Left ventricle myocardium superior (tissue), 1 donor: Measurements from ENCODE around the gene CEP128. TPM values are rescaled to one million over a fixed set of nuclear protein-coding genes. Genes with fewer than 3 reads are reported as not detected.

ENCODE experiments used
- ATAC-seq: fragments of 200-7000 bp; cut with Tn5 transposase; one replicate; pipeline ENCODE4 v1.9.1; 2020; ENCODE audit warnings: mild to moderate bottlenecking, moderate library complexity
- DNase-seq: peaks from one replicate; pipeline ENCODE4 v3.0.0-alpha.2; 2020
- intact Hi-C: fragments of 100-400 bp; cut with micrococcal nuclease; formaldehyde crosslinking; loops from one replicate; pipeline ENCODE4 v1.11.0; 2022
- total RNA-seq: library from RNA; stranded (reverse); fragmentation: NEBNext Ultra II Directional; extraction: Animal tissue kit (Norgen Biotek cat#: 25700); gene quantifications from one replicate; pipeline ENCODE4 v1.2.1, GENCODE V29; 2021
- donor health status: DM: no; HTN: yes; CAD: no; lungs with severe emphysema.

CEP128 gene
- total RNA-seq, 1 donor from 2014 or later: 3.7 TPM

DNA sequence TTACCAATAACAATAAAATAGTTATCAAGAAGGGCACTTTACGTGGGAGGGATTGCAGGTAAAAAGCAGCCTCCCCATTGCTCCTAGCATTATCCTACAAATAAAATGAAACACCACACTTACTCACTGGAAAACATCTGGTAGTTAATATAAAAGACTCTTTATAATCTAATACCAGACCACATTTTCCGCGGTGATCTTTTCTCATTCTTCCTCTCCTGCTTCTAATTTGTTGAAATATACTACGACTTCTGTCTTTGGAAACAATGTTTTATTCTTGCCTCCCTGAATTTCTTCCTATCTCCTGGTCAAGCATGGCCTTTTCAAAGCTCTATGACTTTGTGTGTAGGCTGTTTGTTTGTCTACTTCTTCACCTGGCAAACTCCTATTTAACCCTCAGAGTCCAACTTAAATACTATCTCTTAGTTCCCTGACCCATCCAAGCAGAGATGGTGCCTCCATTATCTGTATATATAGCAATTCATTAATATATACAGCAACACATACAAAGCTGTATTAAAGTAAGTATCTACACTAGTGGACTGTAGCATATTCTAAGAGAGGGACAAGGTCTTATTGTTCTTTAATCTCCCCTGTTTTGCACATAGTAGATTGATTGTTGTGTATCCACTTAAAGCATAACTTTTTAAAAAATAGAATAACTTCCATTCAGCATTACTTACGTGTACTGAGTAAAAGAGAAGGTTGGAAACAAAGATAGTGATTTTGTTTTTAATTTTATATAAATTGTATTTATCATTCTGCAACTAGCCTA, 228.3 kb downstream of the CEP128 start:
- DNase-seq (no peak), ATAC-seq (no peak)
- intact Hi-C loops: no loop called here

GRCh38 chr14:80705241-80705980, 236.1 kb downstream of the CEP128 start:
- intact Hi-C loops: no loop called here
- DNase-seq: no peak
- no peak for ATAC-seq

DNA sequence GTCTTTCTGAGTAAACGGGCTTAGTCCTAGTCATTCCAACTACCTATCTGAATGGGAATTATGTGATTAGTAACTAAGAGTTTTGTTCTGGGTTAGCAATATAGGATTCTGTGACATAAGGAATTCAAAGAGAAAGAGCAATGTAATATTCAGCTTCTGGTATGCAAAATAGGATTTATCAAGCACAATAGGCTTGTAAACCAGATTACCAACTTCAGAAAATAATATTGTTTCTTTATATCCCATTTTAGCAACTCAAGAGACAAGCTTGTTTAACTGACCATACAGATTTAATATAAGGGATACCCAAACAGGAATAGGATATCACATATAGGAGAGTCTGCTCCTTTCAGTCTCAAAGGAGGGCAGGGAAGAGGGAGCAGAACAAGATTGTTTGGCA, 240.9 kb downstream of the CEP128 start:
- no peak for ATAC-seq
- intact Hi-C loops: no loop called here
- no peak for DNase-seq

- no peak for ATAC-seq
- intact Hi-C loops: no loop called here
- no peak for DNase-seq
Observed at GRCh38 chr14:80699861-80700260, 241.7 kb downstream of the CEP128 start.

- ATAC-seq (no peak), DNase-seq (no peak)
- intact Hi-C loops: no loop called here
Observed at GRCh38 chr14:80698974-80699373, 242.6 kb downstream of the CEP128 start.

- no peak for DNase-seq
- no peak for ATAC-seq
- intact Hi-C loops: no loop called here
Observed at GRCh38 chr14:80695869-80696268, 245.7 kb downstream of the CEP128 start.

DNA sequence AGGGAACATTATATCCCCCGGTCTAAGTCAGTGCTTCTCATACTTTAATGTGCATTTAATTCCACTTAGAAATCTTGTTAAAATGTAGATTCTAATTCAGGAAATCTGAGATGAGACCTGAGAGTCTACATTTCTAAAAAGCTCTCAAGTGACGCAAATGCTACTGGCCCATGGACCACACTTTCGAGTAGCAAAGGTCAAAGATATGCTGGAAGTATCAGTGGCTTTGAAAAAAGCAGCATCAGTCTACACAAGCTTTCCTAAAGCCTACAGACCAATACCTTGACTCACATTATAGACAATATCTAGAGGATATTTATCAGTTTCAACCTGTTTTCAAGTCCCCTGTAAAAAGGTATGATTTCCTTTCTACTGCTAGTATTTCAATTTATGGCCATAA, 248.6 kb downstream of the CEP128 start:
- ATAC-seq: no peak
- intact Hi-C loops: no loop called here
- DNase-seq: no peak

- DNase-seq (no peak), ATAC-seq (no peak)
- intact Hi-C loops: no loop called here
Observed at GRCh38 chr14:80681651-80682050, 259.9 kb downstream of the CEP128 start.

DNA sequence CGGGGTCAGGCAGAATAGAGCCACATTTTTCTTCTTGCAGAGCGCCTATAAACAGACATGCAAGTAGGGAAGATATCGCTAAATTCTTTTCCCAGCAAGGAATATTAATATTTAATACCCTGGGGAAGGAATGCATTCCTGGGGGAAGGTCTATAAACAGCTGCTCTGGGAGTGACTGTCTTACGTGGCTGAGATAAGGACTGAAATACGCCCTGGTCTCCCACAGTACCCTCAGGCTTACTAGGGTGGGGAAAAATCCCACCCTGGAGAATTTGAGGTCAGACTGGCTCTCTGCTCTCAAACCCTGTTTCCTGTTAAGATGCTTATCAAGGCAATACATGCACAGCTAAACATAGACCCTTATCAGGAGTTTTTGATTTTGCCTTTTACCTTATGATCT, 262.3 kb downstream of the CEP128 start:
- intact Hi-C loops: no loop called here
- ATAC-seq (no peak), DNase-seq (no peak)

DNA sequence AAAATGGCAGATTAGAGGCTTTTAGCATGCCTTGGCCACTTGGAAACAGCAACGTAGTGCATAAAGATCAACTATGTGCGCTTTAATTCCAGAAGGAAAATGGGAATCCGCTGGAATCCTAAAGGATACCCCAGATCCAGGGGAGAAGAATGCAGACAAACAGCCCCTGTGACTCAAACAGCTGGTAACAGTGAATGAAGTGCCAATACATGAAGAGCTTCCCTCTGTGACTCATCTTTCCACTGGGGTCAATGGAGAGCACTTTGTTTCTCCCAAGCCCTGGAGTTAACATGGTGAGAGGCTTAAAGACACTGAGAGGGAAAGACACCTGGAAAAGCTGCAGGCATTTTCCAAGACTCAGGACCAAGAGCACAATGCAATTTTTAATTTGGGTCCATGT, 263.1 kb downstream of the CEP128 start:
- intact Hi-C loops: no loop called here
- ATAC-seq (no peak), DNase-seq (no peak)

DNA sequence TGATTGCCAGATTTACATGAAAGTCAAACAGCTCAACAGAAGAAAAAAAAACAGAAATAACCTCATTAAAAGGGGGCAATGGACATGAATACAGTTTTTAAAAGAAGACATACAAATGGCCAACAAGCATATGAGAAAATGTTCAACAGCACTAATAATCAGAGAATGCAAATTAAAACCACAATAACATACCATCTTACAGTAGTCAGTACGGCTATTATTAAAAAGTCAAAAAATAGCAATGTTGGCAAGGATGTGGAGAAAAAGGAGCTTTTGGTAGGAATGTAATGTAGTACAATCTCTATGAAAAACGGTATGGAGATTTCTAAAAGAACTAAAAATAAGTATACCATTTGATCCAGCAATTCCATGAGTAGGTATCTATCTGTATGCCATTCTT, 272.1 kb downstream of the CEP128 start:
- intact Hi-C loops: no loop called here
- ATAC-seq: no peak
- no peak for DNase-seq

- ATAC-seq (no peak), DNase-seq (no peak)
- intact Hi-C loops: no loop called here
Observed at GRCh38 chr14:80664576-80664975, 277.0 kb downstream of the CEP128 start.

GRCh38 chr14:80663541-80663940, 278.0 kb downstream of the CEP128 start:
- DNase-seq: no peak
- ATAC-seq: no peak
- intact Hi-C loops: no loop called here

DNA sequence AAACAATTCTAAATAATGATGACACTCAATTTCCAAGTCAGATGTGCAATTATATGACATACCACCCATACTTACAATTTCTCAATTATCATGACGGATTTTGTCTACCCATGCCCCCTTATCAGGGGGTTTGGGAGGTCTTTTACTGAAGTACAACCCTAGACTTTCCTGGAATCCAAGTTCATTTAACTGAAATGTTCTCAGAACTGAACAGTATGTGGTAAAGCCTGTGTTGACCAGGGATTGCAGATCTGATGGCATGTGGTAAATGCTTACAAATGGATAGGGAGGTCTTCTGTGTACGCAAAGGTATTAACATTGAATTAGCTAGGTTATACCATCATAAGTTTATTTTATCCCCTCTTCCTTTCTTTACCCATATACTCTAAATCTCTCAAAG, 281.8 kb downstream of the CEP128 start:
- DNase-seq (no peak), ATAC-seq (no peak)
- intact Hi-C loops: no loop called here

DNA sequence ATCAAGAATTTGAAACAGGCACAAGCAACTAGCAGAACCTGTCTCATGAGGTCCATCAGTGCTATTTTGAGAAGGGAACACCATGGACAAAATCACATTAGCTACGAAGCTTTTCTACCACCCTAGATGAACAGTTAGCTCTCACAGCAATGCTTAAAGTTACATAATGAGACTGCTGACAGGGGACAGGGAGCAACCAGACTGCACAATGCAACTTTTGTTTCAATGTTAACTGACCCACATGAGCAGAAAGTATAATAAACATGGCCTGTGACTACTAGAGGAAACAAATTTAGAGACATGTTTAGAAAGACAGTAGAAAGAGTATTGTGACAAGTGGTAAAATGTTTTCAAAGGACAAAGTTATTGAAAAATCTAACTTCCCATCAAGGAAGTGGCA, 282.8 kb downstream of the CEP128 start:
- DNase-seq: no peak
- ATAC-seq: no peak
- intact Hi-C loops: no loop called here

GRCh38 chr14:80658155-80658554, 283.4 kb downstream of the CEP128 start:
- ATAC-seq: no peak
- no peak for DNase-seq
- intact Hi-C loops: no loop called here

- intact Hi-C loops: no loop called here
Observed at GRCh38 chr14:80653956-80654355, 287.6 kb downstream of the CEP128 start.

DNA sequence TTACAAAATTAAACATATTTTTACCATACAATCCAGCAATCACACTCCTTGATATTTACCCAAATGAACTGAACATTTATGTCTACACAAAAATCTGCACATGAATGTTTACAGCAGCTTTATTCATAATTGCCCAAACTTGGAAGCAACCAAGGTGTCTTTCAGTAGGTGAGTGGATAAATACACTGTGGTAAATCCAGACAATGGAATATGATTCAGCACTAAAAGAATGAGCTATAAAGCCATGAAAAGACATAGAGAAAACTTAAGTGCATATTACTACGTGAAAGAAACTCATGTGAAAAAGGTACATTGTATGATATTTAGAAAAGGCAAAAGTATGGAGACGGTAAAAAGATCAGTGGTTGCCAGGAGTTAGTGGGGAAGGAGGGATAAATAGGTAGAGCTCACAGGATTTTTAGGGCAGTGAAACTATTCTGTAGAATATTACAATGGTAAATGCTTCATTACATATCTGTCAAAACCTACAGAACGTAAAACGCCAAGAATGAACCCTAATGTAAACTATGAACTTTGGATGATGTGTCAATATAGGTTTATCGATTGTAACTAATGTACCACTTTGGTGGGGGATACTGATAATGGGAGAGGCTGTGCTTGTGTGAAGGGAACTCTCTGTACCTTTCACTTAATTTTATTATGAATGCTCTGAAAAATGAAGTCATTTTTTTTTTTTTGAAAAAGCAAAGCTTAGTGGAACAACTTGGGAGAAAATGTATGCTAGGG, 295.7 kb downstream of the CEP128 start:
- DNase-seq (no peak), ATAC-seq (no peak)
- intact Hi-C loops: no loop called here

More at GRCh38 chr14:80653956-80654355, 287.6 kb downstream of the CEP128 start:
- DNase-seq (no peak), ATAC-seq (no peak)

GRCh38 chr14:80644826-80645225, 296.7 kb downstream of the CEP128 start:
- ATAC-seq (no peak), DNase-seq (no peak)
- intact Hi-C loops: no loop called here
